Measurements from ENCODE around the gene GALNT16.
"Not testable (repeated sequence)": the region's sequence is repeated elsewhere in the genome, so short reads cannot be mapped to it uniquely, and the experiment has no call there.

The GALNT16 gene

GRCh38 chr14:69259527-69260189 is at the start of gene GALNT16:
Gene GALNT16, plus strand, starts transcription at chr14:69260158. Its CDS starts 133 bp downstream, at chr14:69260291.
- no peak for DNase-seq

GRCh38 chr14:69214393-69214792 is 45.6 kb upstream of the GALNT16 start:
- DNase-seq, result no peak

- not testable (repeated sequence) for DNase-seq
Observed at GRCh38 chr14:69217663-69218062, 42.3 kb upstream of the GALNT16 start.

GRCh38 chr14:69224946-69225345 is 35.0 kb upstream of the GALNT16 start:
- DNase-seq, result no peak

- DNase-seq, result no peak
Observed at GRCh38 chr14:69226178-69226577, 33.8 kb upstream of the GALNT16 start.

GRCh38 chr14:69226736-69227135 is 33.2 kb upstream of the GALNT16 start:
- DNase-seq, result no peak

- no peak for DNase-seq
Observed at GRCh38 chr14:69231486-69231885, 28.5 kb upstream of the GALNT16 start.

GRCh38 chr14:69232388-69232787 is 27.6 kb upstream of the GALNT16 start:
- no peak for DNase-seq

GRCh38 chr14:69234106-69234505 is 25.9 kb upstream of the GALNT16 start:
- no peak for DNase-seq

GRCh38 chr14:69235708-69236107 is 24.2 kb upstream of the GALNT16 start:
- DNase-seq, result no peak

GRCh38 chr14:69237142-69237541 is 22.8 kb upstream of the GALNT16 start:
- no peak for DNase-seq

- DNase-seq, result no peak
Observed at GRCh38 chr14:69237584-69237983, 22.4 kb upstream of the GALNT16 start.

GRCh38 chr14:69238883-69239282 is 21.1 kb upstream of the GALNT16 start:
- DNase-seq, result no peak

- DNase-seq, result no peak
Observed at GRCh38 chr14:69240527-69241173, 19.3 kb upstream of the GALNT16 start.

GRCh38 chr14:69241577-69241976 is 18.4 kb upstream of the GALNT16 start:
- no peak for DNase-seq

- peak; percentile 69 for DNase-seq
Observed at GRCh38 chr14:69242311-69243224, 17.4 kb upstream of the GALNT16 start.

GRCh38 chr14:69244946-69245345 is 15.0 kb upstream of the GALNT16 start:
- DNase-seq, result no peak

GRCh38 chr14:69246331-69246730 is 13.6 kb upstream of the GALNT16 start:
- DNase-seq, result no peak

GRCh38 chr14:69247676-69248440 is 12.1 kb upstream of the GALNT16 start:
- no peak for DNase-seq

GRCh38 chr14:69249603-69250002 is 10.4 kb upstream of the GALNT16 start:
- DNase-seq, result no peak

- no peak for DNase-seq
Observed at GRCh38 chr14:69252851-69253250, 7.1 kb upstream of the GALNT16 start.

- DNase-seq, result no peak
Observed at GRCh38 chr14:69259168-69259526, 811 bp upstream of the GALNT16 start.
